DOHH2 (cell line): ENCODE data around the gene TGFBR2.

Experiments used
- CTCF ChIP-seq: fragments of 200-600 bp; sonication (generic); IDR thresholded peaks from one replicate; pipeline ENCODE4 v1.5.1; 2014; ENCODE audit warnings: antibody characterized with exemption, mild to moderate bottlenecking, low read depth, low read length; ENCODE audit not compliant: poor library complexity, severe bottlenecking
- EZH2phosphoT487 ChIP-seq: fragments of 200-600 bp; sonication (generic); IDR thresholded peaks from 2 replicates; pipeline ENCODE4 v1.6.1; 2017; ENCODE audit warnings: borderline replicate concordance, mild to moderate bottlenecking, antibody characterized with exemption, low read length, moderate library complexity, mixed read lengths

- TF ChIP-seq CTCF (no peak), EZH2phosphoT487 (no peak)
Observed at GRCh38 chr3:30664459-30664858, 58.1 kb downstream of the TGFBR2 start.
